Tibial nerve (tissue), 4 donors: Measurements from ENCODE around the gene RCOR2. TPM values are rescaled to one million over a fixed set of nuclear protein-coding genes. Genes with fewer than 3 reads are reported as not detected.

Experiments used
- DNase-seq, 2 donors: peaks; one replicate each; pipeline ENCODE4 v3.0.0-alpha.2; 2019; ENCODE audit warnings: low spot score in 2 of 2
- H3K27ac ChIP-seq, 4 donors: fragments of 200-600 bp; sonication (generic) in 3 of 4; one replicate each; pipeline ENCODE4 v1.5.1; 2017 to 2019; ENCODE audit warnings: mild to moderate bottlenecking in 1 of 4
- H3K27me3 ChIP-seq, 2 donors: fragments of 200-600 bp; sonication (generic) in 1 of 2; one replicate each; pipeline versions ENCODE4 v1.5.1 to v1.6.0; 2017 to 2019
- H3K36me3 ChIP-seq, 3 donors: fragments of 200-600 bp; sonication (generic); one replicate each; pipeline ENCODE4 v1.5.1; 2018 to 2019
- H3K4me1 ChIP-seq, 4 donors: fragments of 200-600 bp; sonication (generic) in 3 of 4; one replicate each; pipeline ENCODE4 v1.5.1; 2017 to 2019
- H3K4me3 ChIP-seq, 4 donors: fragments of 200-600 bp; sonication (generic) in 3 of 4; one replicate each; pipeline ENCODE4 v1.5.1; 2017 to 2019; ENCODE audit warnings: mild to moderate bottlenecking in 1 of 4, moderate library complexity in 1 of 4
- H3K9me3 ChIP-seq, 4 donors: fragments of 200-600 bp; sonication (generic) in 3 of 4; one replicate each; pipeline ENCODE4 v1.5.1; 2017 to 2019
- CTCF ChIP-seq, 5 experiments: fragments of 200-600 bp in 3 of 5; fragments of 450-650 bp in 2 of 5; sonication (generic) in 3 of 5; IDR thresholded peaks; one replicate each; pipeline ENCODE4 v1.5.1; 2016 to 2019; ENCODE audit warnings: antibody characterized with exemption in 5 of 5, mild to moderate bottlenecking in 3 of 5, moderate library complexity in 2 of 5
- EP300 ChIP-seq, 2 donors: sonication (generic); formaldehyde crosslinking; IDR thresholded peaks; one replicate each; pipeline ENCODE4 v1.6.1; 2017; ENCODE audit warnings: antibody characterized with exemption in 2 of 2, mild to moderate bottlenecking in 1 of 2
- POLR2A ChIP-seq, 2 donors: fragments of 450-650 bp; IDR thresholded peaks; one replicate each; pipeline ENCODE4 v1.6.1; 2017; ENCODE audit warnings: antibody characterized with exemption in 2 of 2, mild to moderate bottlenecking in 2 of 2, moderate library complexity in 2 of 2
- WGBS, 2 donors: methylation state at CpG; one replicate each; pipeline ENCODE4 v1.1.5; 2018; 5-methylcytosine and 5-hydroxymethylcytosine counted together
- total RNA-seq, 4 donors: library from RNA; depleted of rRNA; stranded (reverse); fragments of >200 nt; gene quantifications; one replicate each; pipeline ENCODE4 v1.1.0, GENCODE V29; 2016

The RCOR2 gene
- total RNA-seq, 4 donors from 2014 or later, result 0.22 to 1.6 TPM; not detected in 2

GRCh38 chr11:63907808-63908530 lies 9.0 kb downstream of the RCOR2 start:
- TF ChIP-seq CTCF (IDR thresholded peaks at IDR 0.05), result no peak
- no peak for TF ChIP-seq POLR2A (IDR thresholded peaks at IDR 0.05)
- no peak for TF ChIP-seq EP300 (IDR thresholded peaks at IDR 0.05)
- 74 to 77% methylated on average over 13 to 17 of the region's 21 CpGs for WGBS, 2 donors

GRCh38 chr11:63907063-63907462 lies 9.9 kb downstream of the RCOR2 start:
- WGBS, 2 donors, result 61 to 77% methylated on average over 6 of the region's 6 CpGs
- Histone ChIP-seq H3K27ac (no peak overlapping the region), H3K36me3 (peaks cover 7 to 71% (median 31%) of the 10 kb centered on the region in 3 donors), H3K4me1 (peaks cover 0 to 53% (median 18%) of the 10 kb centered on the region in 4 donors), H3K4me3 (no peak overlapping the region), H3K27me3 (no peaks in the 10 kb centered on the region), H3K9me3 (no peaks in the 10 kb centered on the region)
- TF ChIP-seq EP300 (IDR thresholded peaks at IDR 0.05), result no peak
- DNase-seq, result no peak

More at GRCh38 chr11:63907808-63908530, 9.0 kb downstream of the RCOR2 start:
- peaks cover 0 to 53% (median 18%) of the 10 kb centered on the region in 4 donors for H3K4me1 ChIP-seq
- no peak overlapping the region for H3K4me3 ChIP-seq
- DNase-seq, result no peak
- H3K27me3 ChIP-seq, result no peaks in the 10 kb centered on the region
- no peaks in the 10 kb centered on the region for H3K9me3 ChIP-seq
- H3K36me3 ChIP-seq, result peaks cover 3 to 62% (median 22%) of the 10 kb centered on the region in 3 donors
- H3K27ac ChIP-seq, result peak overlapping the region in 3 of 4 donors; percentile 19 to 62 (median 19)

- TF ChIP-seq POLR2A (IDR thresholded peaks at IDR 0.05), result no peak
- peak in 2 of 5 experiments; percentile 13 to 16 for TF ChIP-seq CTCF (IDR thresholded peaks at IDR 0.05)
- no peak for TF ChIP-seq EP300 (IDR thresholded peaks at IDR 0.05)
- 80 to 91% methylated on average over 7 of the region's 7 CpGs for WGBS, 2 donors
- Histone ChIP-seq H3K36me3 (peaks cover 7 to 76% (median 32%) of the 10 kb centered on the region in 3 donors), H3K27me3 (no peaks in the 10 kb centered on the region), H3K9me3 (no peaks in the 10 kb centered on the region), H3K4me1 (peaks cover 0 to 51% (median 18%) of the 10 kb centered on the region in 4 donors), H3K4me3 (no peak overlapping the region), H3K27ac (no peak overlapping the region)
- DNase-seq, result no peak
Measured at GRCh38 chr11:63906585-63906984, 10.4 kb downstream of the RCOR2 start.

- 90% methylated on average over 4 of the region's 4 CpGs for WGBS, 2 donors
- H3K4me1 ChIP-seq, result peaks cover 0 to 46% (median 18%) of the 10 kb centered on the region in 4 donors
- H3K36me3 ChIP-seq, result peaks cover 7 to 80% (median 32%) of the 10 kb centered on the region in 3 donors
- no peaks in the 10 kb centered on the region for H3K27me3 ChIP-seq
- DNase-seq, result no peak
- H3K27ac ChIP-seq, result no peak overlapping the region
- no peaks in the 10 kb centered on the region for H3K9me3 ChIP-seq
- TF ChIP-seq EP300 (IDR thresholded peaks at IDR 0.05), result no peak
- TF ChIP-seq POLR2A (IDR thresholded peaks at IDR 0.05), result no peak
- TF ChIP-seq CTCF (IDR thresholded peaks at IDR 0.05), result no peak
- H3K4me3 ChIP-seq, result no peak overlapping the region
Measured at GRCh38 chr11:63906087-63906486, 10.9 kb downstream of the RCOR2 start.

- peaks cover 12 to 89% (median 41%) of the 10 kb centered on the region in 3 donors for H3K36me3 ChIP-seq
- peak overlapping the region in 1 of 4 donors; percentile 22 for H3K27ac ChIP-seq
- 57 to 65% methylated on average over 6 of the region's 6 CpGs for WGBS, 2 donors
Measured at GRCh38 chr11:63905179-63905578, 11.8 kb downstream of the RCOR2 start.

More at GRCh38 chr11:63905179-63905578, 11.8 kb downstream of the RCOR2 start:
- TF ChIP-seq EP300 (IDR thresholded peaks at IDR 0.05) (no peak), CTCF (IDR thresholded peaks at IDR 0.05) (no peak), POLR2A (IDR thresholded peaks at IDR 0.05) (no peak)
- DNase-seq, result no peak
- Histone ChIP-seq H3K27me3 (no peaks in the 10 kb centered on the region), H3K4me1 (peaks cover 0 to 37% (median 18%) of the 10 kb centered on the region in 4 donors), H3K4me3 (no peak overlapping the region), H3K9me3 (no peaks in the 10 kb centered on the region)
